NT2/D1 (cell line): Measurements from ENCODE around the gene SORT1.
"Not testable (repeated sequence)": the region's sequence is repeated elsewhere in the genome, so short reads cannot be mapped to it uniquely, and the experiment has no call there.

Experiments
- DNase-seq: peaks from one replicate; pipeline ENCODE4 v3.0.0-alpha.2; 2011; ENCODE audit warnings: low read depth, low spot score
- H3K27me3 ChIP-seq: 2 replicates; pipeline ENCODE4 v1.6.0; 2011; ENCODE audit warnings: mild to moderate bottlenecking; ENCODE audit not compliant: insufficient read length, insufficient read depth
- H3K36me3 ChIP-seq: 2 replicates; pipeline ENCODE4 v1.6.1; 2011; ENCODE audit warnings: mild to moderate bottlenecking, low read length, mixed read lengths; ENCODE audit not compliant: insufficient read depth, insufficient read length
- H3K4me1 ChIP-seq: 2 replicates; pipeline ENCODE4 v1.5.1; 2011; ENCODE audit not compliant: insufficient read depth, insufficient read length
- H3K4me3 ChIP-seq: 2 replicates; pipeline ENCODE4 v1.5.1; 2011; ENCODE audit warnings: low read depth; ENCODE audit not compliant: insufficient read length
- H3K9ac ChIP-seq: 2 replicates; pipeline ENCODE4 v1.6.0; 2011; ENCODE audit warnings: low read depth; ENCODE audit not compliant: insufficient read length
- H3K9me3 ChIP-seq: 2 replicates; pipeline ENCODE4 v1.5.1; 2011; ENCODE audit warnings: mild to moderate bottlenecking, low read length; ENCODE audit not compliant: insufficient read depth
- SUZ12 ChIP-seq: IDR thresholded peaks from 2 replicates; pipeline ENCODE4 v1.6.1; 2011; ENCODE audit not compliant: insufficient read length, insufficient read depth; ENCODE audit errors: extremely low read depth
- YY1 ChIP-seq: IDR thresholded peaks from 2 replicates; pipeline ENCODE4 v1.6.1; 2011; ENCODE audit not compliant: insufficient read length, insufficient read depth
- ZNF274 ChIP-seq: IDR thresholded peaks from 2 replicates; pipeline ENCODE4 v1.6.1; 2011; ENCODE audit warnings: mild to moderate bottlenecking, low read depth, low read length

SORT1 gene

DNA sequence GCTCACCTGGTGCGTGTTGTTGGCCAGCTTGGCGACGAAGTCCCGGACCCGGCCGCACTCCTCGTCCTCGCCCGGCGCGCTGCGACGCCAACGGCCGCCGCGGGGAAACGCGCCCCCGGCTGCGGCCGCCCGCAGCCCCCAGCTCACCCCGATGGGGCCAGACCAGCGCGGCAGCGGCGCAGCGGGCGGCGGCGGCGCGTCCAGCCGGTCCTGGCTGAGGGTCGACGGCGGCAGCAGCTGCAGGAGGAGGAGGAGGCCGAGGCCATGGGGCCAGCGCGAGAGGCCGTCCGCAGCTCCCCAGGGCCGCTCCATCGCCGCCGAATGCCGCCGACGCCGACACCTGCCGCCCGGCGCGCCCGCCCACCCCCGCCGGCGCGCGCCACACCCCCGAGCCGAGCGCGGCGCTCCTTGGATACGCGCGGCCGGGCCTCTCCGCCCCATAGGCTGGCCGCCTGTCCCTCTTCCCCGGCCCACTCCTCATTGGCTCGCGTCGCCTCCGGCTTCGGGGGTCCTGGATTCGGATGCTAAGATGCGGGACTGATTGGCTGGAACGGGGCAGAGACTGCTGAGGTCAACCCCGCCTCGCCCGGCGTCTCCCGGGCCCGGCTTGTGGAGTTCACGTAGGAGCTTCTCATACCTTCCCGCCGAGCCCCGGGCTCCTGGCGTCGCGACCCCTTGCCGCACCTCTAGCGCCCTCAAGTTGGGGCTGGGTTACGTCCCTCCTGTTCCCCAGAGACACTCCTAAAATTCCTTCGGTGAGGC, at the start of gene SORT1:
Gene SORT1 (minus strand): TSS at position 338 of the 762 bp plus-strand sequence. CDS start 26 bp downstream, at position 312.
- H3K9ac ChIP-seq = peak within 1 kb of the TSS; percentile 76
- TF ChIP-seq YY1 = no peak
- no peak for TF ChIP-seq ZNF274
- no peak for TF ChIP-seq SUZ12
- peaks cover 10% of the 10 kb centered on the region for H3K27me3 ChIP-seq
- H3K4me1 ChIP-seq = peaks cover 6% of the 10 kb centered on the region
- H3K4me3 ChIP-seq = peak within 1 kb of the TSS; percentile 66
- peak; percentile 97 for DNase-seq
- no peaks in the 10 kb centered on the region for H3K9me3 ChIP-seq
- peaks cover 22% of the 10 kb centered on the region for H3K36me3 ChIP-seq

- DNase-seq, H3K4me1 ChIP-seq, H3K4me3 ChIP-seq, H3K9ac ChIP-seq, H3K9me3 ChIP-seq, H3K36me3 ChIP-seq, H3K27me3 ChIP-seq: not testable (repeated sequence)
These were observed 48.4 kb upstream of the SORT1 start for GRCh38 chr1:109445949-109446695.

DNA sequence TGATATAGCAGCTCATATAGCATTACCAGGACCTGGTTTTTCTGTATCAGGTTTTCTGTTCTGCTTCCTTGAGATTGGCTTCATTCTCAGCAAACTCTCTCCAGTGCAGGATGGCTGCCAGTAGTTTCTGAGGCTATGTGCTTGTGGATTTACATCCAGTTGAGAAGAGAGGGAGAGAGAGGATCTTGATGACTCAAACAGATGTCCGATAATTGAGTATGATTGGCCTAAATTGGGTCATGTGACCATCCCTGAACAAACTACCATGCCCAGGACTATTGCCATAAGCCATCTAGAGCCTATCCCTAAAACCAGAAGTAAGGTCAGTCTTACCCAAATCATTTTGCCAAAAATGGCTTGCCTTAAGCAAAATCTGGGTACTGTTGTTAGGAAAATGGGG, 46.6 kb upstream of the SORT1 start:
- TF ChIP-seq ZNF274 (no peak), YY1 (no peak), SUZ12 (no peak)
- DNase-seq = no peak
- H3K27me3 ChIP-seq = no peaks in the 10 kb centered on the region
- peaks cover 6% of the 10 kb centered on the region; the same call in 1 of the 2 replicates for H3K9me3 ChIP-seq
- H3K9ac ChIP-seq = no peak overlapping the region
- no peak overlapping the region for H3K4me3 ChIP-seq
- no peaks in the 10 kb centered on the region for H3K4me1 ChIP-seq
- no peaks in the 10 kb centered on the region for H3K36me3 ChIP-seq

DNA sequence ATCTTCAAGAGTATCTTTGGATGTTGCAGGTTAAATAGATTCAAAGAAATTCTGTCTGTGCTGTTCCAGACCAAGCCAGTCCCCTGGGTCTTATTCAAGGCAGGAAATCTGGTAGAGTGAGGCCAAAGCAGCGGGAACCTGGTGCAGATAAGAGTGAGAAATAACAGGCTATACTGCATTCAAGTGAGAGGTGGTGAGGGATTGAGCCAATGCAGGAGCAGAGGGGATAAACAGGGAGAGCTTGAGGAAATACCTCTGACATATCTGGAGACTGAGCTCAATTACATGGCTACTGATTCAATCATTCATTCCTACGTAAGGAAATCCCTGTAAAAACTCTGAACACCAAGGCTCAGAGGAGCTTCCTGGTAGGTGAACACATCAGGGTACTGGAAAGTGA, 45.8 kb upstream of the SORT1 start:
- H3K9me3 ChIP-seq = peaks cover 6% of the 10 kb centered on the region; the same call in 1 of the 2 replicates
- no peaks in the 10 kb centered on the region for H3K36me3 ChIP-seq
- DNase-seq = no peak
- no peaks in the 10 kb centered on the region for H3K27me3 ChIP-seq
- H3K4me1 ChIP-seq = no peaks in the 10 kb centered on the region
- H3K9ac ChIP-seq = no peak overlapping the region
- TF ChIP-seq YY1 = no peak
- no peak for TF ChIP-seq SUZ12
- no peak for TF ChIP-seq ZNF274
- H3K4me3 ChIP-seq = no peak overlapping the region

DNA sequence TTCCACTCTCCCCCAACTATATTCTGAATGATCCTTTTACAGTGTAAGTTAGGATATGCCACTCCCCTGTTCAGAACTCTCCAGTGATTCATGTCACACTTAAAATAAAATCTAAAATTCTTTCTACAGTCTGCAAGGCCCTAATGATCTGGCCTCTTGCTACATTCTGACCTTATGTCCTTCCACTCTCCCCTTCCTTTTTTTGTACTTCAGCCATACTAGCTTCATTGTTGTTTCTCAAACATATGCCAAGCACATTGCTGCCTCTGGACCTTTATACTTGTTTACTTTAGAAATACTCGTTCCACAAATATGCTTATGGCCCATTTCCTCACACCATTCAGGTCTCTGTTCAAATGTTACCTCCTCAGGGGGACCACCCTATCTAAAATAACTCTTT, 43.4 kb upstream of the SORT1 start:
- TF ChIP-seq SUZ12 (no peak), ZNF274 (no peak), YY1 (no peak)

DNA sequence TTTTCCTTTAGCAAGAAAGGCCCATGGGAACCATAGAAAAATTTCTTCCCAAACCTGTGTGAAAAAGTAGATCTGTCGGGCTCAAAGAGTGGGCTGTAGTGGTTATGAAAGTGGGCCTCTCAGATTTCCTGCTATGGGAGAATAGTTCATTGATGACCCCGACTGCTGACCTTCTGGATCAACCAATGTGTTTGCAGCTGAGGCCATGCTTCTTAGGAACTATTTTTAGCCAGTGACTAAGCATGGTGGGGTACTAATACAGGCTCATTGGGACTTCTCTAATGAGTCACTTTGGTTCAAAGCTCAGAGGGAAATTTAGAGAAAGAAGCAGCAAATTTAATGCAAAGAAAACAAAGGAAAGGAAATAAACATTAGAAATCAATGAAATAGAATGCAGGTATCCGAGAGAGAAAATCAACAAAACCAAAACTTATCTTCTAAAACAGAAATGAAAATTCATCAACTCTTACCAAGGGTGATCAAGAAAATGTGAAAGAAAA, 41.1 kb upstream of the SORT1 start:
- H3K4me3 ChIP-seq = no peak overlapping the region
- no peaks in the 10 kb centered on the region for H3K27me3 ChIP-seq
- H3K9me3 ChIP-seq = peaks cover 16% of the 10 kb centered on the region; the same call in 1 of the 2 replicates
- TF ChIP-seq YY1 (no peak), SUZ12 (no peak), ZNF274 (no peak)
- no peaks in the 10 kb centered on the region for H3K4me1 ChIP-seq
- H3K36me3 ChIP-seq = no peaks in the 10 kb centered on the region
- DNase-seq = no peak
- H3K9ac ChIP-seq = no peak overlapping the region

More for the DNA sequence above, 43.4 kb upstream of the SORT1 start:
- Histone ChIP-seq H3K4me1 (no peaks in the 10 kb centered on the region), H3K4me3 (no peak overlapping the region), H3K27me3 (no peaks in the 10 kb centered on the region), H3K9me3 (peaks cover 6% of the 10 kb centered on the region; the same call in 1 of the 2 replicates), H3K9ac (no peak overlapping the region), H3K36me3 (no peaks in the 10 kb centered on the region)
- DNase-seq = no peak

DNA sequence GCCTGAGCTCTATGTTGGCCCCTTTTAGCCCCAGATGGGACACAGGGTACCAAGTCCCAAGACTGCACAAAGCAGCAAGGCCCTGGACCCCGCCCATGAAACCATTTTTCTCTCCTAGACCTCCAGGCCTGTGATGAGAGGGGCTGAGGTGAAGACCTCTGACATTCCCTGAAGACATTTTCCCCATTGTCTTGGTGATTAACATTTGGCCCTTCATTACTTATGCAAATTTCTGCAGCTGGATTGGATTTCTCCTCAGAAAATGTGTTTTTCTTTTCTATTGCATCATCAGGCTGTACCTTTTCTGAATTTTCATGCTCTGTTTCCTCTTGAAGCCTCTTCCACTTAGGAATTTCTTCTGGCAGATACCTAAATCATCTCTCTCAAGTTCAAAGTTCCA, 36.8 kb upstream of the SORT1 start:
- no peaks in the 10 kb centered on the region for H3K36me3 ChIP-seq
- H3K4me1 ChIP-seq = no peaks in the 10 kb centered on the region
- TF ChIP-seq YY1 (no peak), SUZ12 (no peak), ZNF274 (no peak)
- no peaks in the 10 kb centered on the region for H3K27me3 ChIP-seq
- no peak for DNase-seq
- H3K9me3 ChIP-seq = peaks cover 18% of the 10 kb centered on the region; the same call in 1 of the 2 replicates
- no peak overlapping the region for H3K4me3 ChIP-seq
- H3K9ac ChIP-seq = no peak overlapping the region
